Common myeloid progenitor, CD34-positive (primary cell): Measurements from ENCODE around the gene FCGR3A.
"Not testable (repeated sequence)": the region's sequence is repeated elsewhere in the genome, so short reads cannot be mapped to it uniquely, and the experiment has no call there.

Experiments
- CTCF ChIA-PET: fragments of 350-600 bp; sonication (Branson Sonifier 250); formaldehyde crosslinking; loops from one replicate; lab custom pipeline; 2021; ENCODE audit warnings: antibody characterized with exemption; lab: Charles Lee
- POLR2A ChIA-PET: fragments of 350-600 bp; sonication (Branson Sonifier 250); formaldehyde crosslinking; loops from one replicate; lab custom pipeline; 2021; ENCODE audit warnings: antibody characterized with exemption; lab: Charles Lee
- DNase-seq, 3 donors: peaks; one replicate each; pipeline versions ENCODE4 v3.0.0 to v3.0.0-alpha.2; 2013
- H3K27ac ChIP-seq, 2 experiments: 1 replicate in 1 of 2; 2 replicates in 1 of 2; pipeline ENCODE4 v1.7.0; 2013; ENCODE audit warnings: inconsistent platforms in 2 of 2, low read length in 2 of 2, mild to moderate bottlenecking in 2 of 2, low read depth in 1 of 2, moderate library complexity in 1 of 2; ENCODE audit not compliant: severe bottlenecking in 2 of 2, insufficient read depth in 1 of 2, poor library complexity in 1 of 2
- H3K27me3 ChIP-seq, 5 experiments: replicated peaks in 2 of 5; 1 replicate in 3 of 5; 2 replicates in 2 of 5; pipeline versions ENCODE4 v1.6.1 to v1.7.0; 2013; ENCODE audit warnings: low read length in 4 of 5, mild to moderate bottlenecking in 2 of 5, moderate library complexity in 2 of 5, inconsistent platforms in 1 of 5; ENCODE audit not compliant: insufficient read depth in 5 of 5, control insufficient read depth in 4 of 5
- H3K36me3 ChIP-seq, 4 experiments: 1 replicate in 2 of 4; 2 replicates in 2 of 4; pipeline versions ENCODE4 v1.6.1 to v1.7.0; 2013; ENCODE audit warnings: low read length in 3 of 4, control low read depth in 1 of 4, mild to moderate bottlenecking in 1 of 4; ENCODE audit not compliant: control insufficient read depth in 4 of 4, insufficient read depth in 4 of 4
- H3K4me1 ChIP-seq, 4 experiments: 1 replicate in 3 of 4; 2 replicates in 1 of 4; pipeline versions ENCODE4 v1.6.1 to v1.7.1; 2013; ENCODE audit warnings: low read length in 3 of 4, mild to moderate bottlenecking in 3 of 4, control low read depth in 1 of 4, inconsistent platforms in 1 of 4, moderate library complexity in 1 of 4; ENCODE audit not compliant: control insufficient read depth in 4 of 4, insufficient read depth in 4 of 4; ENCODE audit errors: control extremely low read depth in 1 of 4
- H3K4me3 ChIP-seq, 7 experiments: 1 replicate in 4 of 7; 2 replicates in 3 of 7; pipeline versions ENCODE4 v1.5.1 to v1.7.0; 2013; ENCODE audit warnings: mild to moderate bottlenecking in 7 of 7, low read length in 6 of 7, moderate library complexity in 6 of 7, inconsistent platforms in 2 of 7, low read depth in 2 of 7, control low read depth in 1 of 7; ENCODE audit not compliant: insufficient read depth in 4 of 7, control insufficient read depth in 1 of 7; ENCODE audit errors: extremely low read depth in 1 of 7
- H3K9me3 ChIP-seq, 5 experiments: 1 replicate in 4 of 5; 2 replicates in 1 of 5; pipeline versions ENCODE4 v1.6.1 to v1.7.1; 2013; ENCODE audit warnings: low read length in 4 of 5, mild to moderate bottlenecking in 2 of 5, inconsistent platforms in 1 of 5, low read depth in 1 of 5, moderate library complexity in 1 of 5; ENCODE audit not compliant: control insufficient read depth in 4 of 5, insufficient read depth in 2 of 5; ENCODE audit errors: control extremely low read depth in 1 of 5
- WGBS: methylation state at CpG from one replicate; pipeline ENCODE4 v1.1.5; 2013; ENCODE audit not compliant: insufficient coverage; 5-methylcytosine and 5-hydroxymethylcytosine counted together

FCGR3A gene

GRCh38 chr1:161571703-161572102 is 22.1 kb upstream of the FCGR3A start:
- DNase-seq, H3K27ac ChIP-seq, H3K27me3 ChIP-seq, CTCF ChIA-PET, H3K4me1 ChIP-seq, POLR2A ChIA-PET, H3K9me3 ChIP-seq, H3K4me3 ChIP-seq, H3K36me3 ChIP-seq: not testable (repeated sequence)
- no CpG with 5 or more reads among the region's 8 CpGs for WGBS

GRCh38 chr1:161566602-161566960 is 17.0 kb upstream of the FCGR3A start:
- H3K27ac ChIP-seq, H3K36me3 ChIP-seq, H3K9me3 ChIP-seq, H3K27me3 ChIP-seq, H3K4me1 ChIP-seq, CTCF ChIA-PET, DNase-seq, H3K4me3 ChIP-seq, POLR2A ChIA-PET: not testable (repeated sequence)
- no CpG with 5 or more reads among the region's 3 CpGs for WGBS

DNA sequence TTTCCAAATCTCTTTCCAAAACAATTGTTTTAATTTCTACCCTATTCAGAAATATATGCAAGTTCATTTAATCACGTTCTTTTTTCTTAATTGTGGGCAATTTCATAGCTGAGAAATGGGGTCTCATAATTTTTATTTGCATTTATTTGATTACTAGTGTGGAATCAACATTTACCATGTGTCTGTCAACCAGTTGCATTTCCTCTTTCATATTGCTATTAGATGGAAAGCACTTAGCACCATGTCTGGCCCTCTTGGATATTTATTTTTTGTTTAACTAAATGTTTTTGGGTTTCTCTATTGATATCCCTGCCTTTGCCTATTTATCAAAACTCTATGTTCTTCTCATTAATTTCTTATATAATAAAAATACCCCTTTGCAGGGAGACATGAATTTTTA is 13.9 kb upstream of the FCGR3A start:
- H3K9me3 ChIP-seq, POLR2A ChIA-PET, H3K36me3 ChIP-seq, H3K27ac ChIP-seq, DNase-seq, H3K4me3 ChIP-seq, H3K4me1 ChIP-seq, H3K27me3 ChIP-seq: not testable (repeated sequence)
- CTCF ChIA-PET: interaction anchor here (1.0 kb wide), 1 partner anchor 175 kb away, joined by 4 read pairs; no protein-coding TSS in a partner anchor
- no CpG with 5 or more reads among the region's 1 CpG for WGBS

DNA sequence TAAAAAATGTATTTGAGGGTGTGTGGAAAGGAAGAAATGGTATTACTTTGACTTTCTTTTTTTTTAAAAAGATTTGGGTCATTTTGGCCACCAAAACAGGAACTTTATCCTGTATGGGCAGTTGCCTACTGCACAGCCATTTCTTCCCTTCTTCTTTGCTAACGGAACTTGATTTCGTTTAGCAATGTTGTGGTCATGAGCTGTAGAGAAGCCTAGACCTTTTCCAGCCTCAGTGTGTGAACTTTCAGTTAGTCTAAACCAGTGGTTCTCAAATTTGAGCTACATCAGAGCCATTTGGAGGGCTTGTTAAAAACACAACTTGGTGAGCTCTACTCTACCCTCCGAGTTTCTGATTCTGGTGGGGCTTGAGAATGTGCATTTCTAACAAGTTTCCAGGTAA is 12.8 kb upstream of the FCGR3A start:
- H3K4me3 ChIP-seq, H3K27me3 ChIP-seq, H3K9me3 ChIP-seq, POLR2A ChIA-PET, H3K27ac ChIP-seq, H3K36me3 ChIP-seq, DNase-seq, H3K4me1 ChIP-seq, CTCF ChIA-PET: not testable (repeated sequence)
- WGBS: no CpG with 5 or more reads among the region's 3 CpGs

DNA sequence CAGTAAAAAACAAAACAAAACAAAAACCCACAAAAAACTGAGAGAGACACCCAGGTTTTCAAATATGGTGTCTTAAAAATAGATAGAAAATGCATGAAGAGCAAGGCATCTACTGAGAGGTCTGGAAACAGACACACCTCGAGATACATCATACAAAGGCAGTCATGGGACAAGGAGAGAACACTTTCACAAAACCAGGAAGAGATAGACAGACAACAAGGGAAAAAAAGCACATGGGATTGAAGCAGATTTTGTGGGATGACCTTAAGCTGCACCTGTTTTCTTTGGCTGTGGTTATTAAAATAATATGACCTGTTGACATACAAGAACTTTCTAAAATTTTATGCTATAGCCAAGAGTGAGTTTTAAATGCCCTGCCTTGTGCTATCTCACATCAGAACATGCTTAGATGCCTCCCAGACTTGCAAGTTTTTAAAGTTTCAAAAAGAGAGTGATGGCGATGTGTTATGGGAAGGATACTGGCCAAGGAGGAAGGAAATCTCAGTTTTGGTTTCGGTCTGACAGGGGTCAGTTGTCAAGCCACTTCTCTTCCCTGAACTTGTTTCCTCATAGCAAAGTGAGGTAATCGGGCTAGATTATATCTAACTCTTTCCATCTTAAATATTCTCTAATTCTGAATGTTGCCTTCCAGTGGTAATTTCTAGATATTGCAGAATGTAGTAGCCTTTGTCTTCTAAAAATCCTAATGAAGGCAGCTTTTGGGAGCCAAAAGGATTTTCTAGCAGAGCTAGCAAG is 11.5 kb upstream of the FCGR3A start:
- WGBS: no CpG with 5 or more reads among the region's 4 CpGs
- H3K27me3 ChIP-seq, H3K36me3 ChIP-seq, H3K4me1 ChIP-seq, H3K9me3 ChIP-seq, CTCF ChIA-PET, H3K27ac ChIP-seq, POLR2A ChIA-PET: not testable (repeated sequence)
- H3K4me3 ChIP-seq: peak overlapping the region in 1 of 7 experiments; percentile 42
- DNase-seq: peak in 2 of 3 donors; percentile 39 to 52

DNA sequence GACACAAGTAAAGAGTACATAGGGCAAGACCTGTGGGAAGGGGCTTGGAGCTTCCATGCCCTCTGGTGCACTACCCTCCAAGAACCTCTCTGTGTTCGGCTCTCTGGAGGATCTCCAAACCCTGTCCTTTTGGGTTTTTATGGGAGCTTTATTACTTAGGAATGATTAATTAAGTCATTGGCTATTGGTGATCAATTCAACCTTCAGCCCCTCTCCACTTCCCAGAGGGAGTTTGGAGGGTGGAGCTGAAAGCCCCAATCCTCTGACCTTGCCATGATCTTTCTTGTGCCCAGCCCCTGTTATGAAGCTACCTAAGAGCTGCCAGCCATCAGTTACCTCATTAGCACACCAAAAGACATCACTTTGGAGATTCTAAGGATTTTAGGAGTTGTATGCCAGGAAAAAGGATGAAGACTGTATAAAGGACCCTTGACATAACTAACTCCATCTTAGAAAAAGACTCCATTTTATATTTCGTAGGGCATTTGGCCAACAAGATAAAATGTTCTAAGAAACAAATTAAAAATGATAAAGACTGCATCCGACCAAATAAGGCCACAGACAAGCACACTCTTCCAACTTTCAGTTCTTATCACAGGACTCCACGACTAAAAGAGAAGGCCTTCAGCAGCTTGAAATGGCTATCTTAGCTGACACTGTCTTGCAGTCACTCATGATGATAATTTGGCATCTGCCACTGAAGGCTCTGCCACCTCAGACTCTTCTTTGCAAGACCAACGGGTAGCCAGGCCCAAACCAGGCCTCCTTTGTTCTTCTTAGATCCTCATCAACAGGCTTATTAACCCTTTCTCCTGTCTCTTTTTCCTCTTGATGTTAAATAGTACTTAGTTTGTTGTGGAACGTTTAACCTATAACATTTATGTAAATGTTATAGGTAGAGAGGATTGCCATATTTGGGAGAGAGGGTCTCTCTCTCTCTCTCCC is 8.2 kb upstream of the FCGR3A start:
- DNase-seq, H3K4me1 ChIP-seq, H3K9me3 ChIP-seq, H3K36me3 ChIP-seq, H3K27me3 ChIP-seq, H3K4me3 ChIP-seq, H3K27ac ChIP-seq, CTCF ChIA-PET, POLR2A ChIA-PET: not testable (repeated sequence)
- no CpG with 5 or more reads among the region's 6 CpGs for WGBS

GRCh38 chr1:161556990-161557389 is 7.4 kb upstream of the FCGR3A start:
- H3K9me3 ChIP-seq, H3K36me3 ChIP-seq, CTCF ChIA-PET, H3K4me3 ChIP-seq, POLR2A ChIA-PET, H3K4me1 ChIP-seq, DNase-seq, H3K27ac ChIP-seq, H3K27me3 ChIP-seq: not testable (repeated sequence)
- no CpG with 5 or more reads among the region's 2 CpGs for WGBS
